ENCODE data around the gene AGAP1. TPM values are rescaled to one million over a fixed set of nuclear protein-coding genes. Genes with fewer than 3 reads are reported as not detected.

AGAP1 gene
- total and polyA plus RNA-seq, 4 donors = 36.1 to 79.4 (median 52.6) TPM

DNA sequence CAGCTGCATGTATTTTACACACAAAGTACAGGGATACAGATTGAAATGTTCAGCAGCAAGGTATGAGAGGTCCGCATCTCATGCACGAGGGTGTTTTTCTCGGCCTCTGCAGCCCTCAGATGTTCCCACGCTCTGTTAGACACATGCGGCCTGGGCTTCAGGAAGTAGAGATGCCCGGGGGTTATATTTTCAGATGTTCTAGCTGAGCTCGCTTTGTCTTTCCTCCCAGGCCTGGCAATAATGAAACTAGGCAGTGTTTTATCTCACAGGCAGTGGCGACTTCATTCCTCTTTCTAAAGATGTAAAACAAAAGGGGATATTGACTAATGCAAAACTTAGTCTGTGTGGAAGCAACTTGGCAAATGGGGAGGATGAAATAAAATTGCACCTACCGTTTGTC is 483.6 kb downstream of the AGAP1 start:
- H3K27me3 ChIP-seq (ENCODE audit: control insufficient read depth, insufficient read depth, low read length) = no peaks in the 10 kb centered on the region
- no peak for DNase-seq (ENCODE audit: low read depth in 4 of 6, low spot score in 6 of 6)
- 80% methylated on average over 7 of the region's 9 CpGs for WGBS (ENCODE audit: insufficient coverage)
- no peak overlapping the region for H3K4me3 ChIP-seq (ENCODE audit: low read depth, low read length)
- no peaks in the 10 kb centered on the region for H3K9me3 ChIP-seq (ENCODE audit: control insufficient read depth, insufficient read depth, low read length)
- H3K4me1 ChIP-seq (ENCODE audit: control insufficient read depth, insufficient read depth, low read length) = peaks cover 4% of the 10 kb centered on the region
- peaks cover 14% of the 10 kb centered on the region for H3K36me3 ChIP-seq (ENCODE audit: control insufficient read depth, insufficient read depth, low read length)
- no peak overlapping the region for H3K27ac ChIP-seq (ENCODE audit: low read depth, low read length)

- no peak for DNase-seq (ENCODE audit: low read depth in 4 of 6, low spot score in 6 of 6)
- no peak overlapping the region for H3K27ac ChIP-seq (ENCODE audit: low read depth, low read length)
- H3K4me1 ChIP-seq (ENCODE audit: control insufficient read depth, insufficient read depth, low read length) = peaks cover 4% of the 10 kb centered on the region
- no peaks in the 10 kb centered on the region for H3K9me3 ChIP-seq (ENCODE audit: control insufficient read depth, insufficient read depth, low read length)
- no peak overlapping the region for H3K4me3 ChIP-seq (ENCODE audit: low read depth, low read length)
- H3K36me3 ChIP-seq (ENCODE audit: control insufficient read depth, insufficient read depth, low read length) = peaks cover 10% of the 10 kb centered on the region
- no peaks in the 10 kb centered on the region for H3K27me3 ChIP-seq (ENCODE audit: control insufficient read depth, insufficient read depth, low read length)
- 100% methylated on average over 1 of the region's 1 CpG for WGBS (ENCODE audit: insufficient coverage)
These were observed 484.2 kb downstream of the AGAP1 start for GRCh38 chr2:235978022-235978421.

GRCh38 chr2:235979037-235979436 is 485.2 kb downstream of the AGAP1 start:
- Histone ChIP-seq H3K27me3 (ENCODE audit: control insufficient read depth, insufficient read depth, low read length) (no peaks in the 10 kb centered on the region), H3K27ac (ENCODE audit: low read depth, low read length) (no peak overlapping the region), H3K4me3 (ENCODE audit: low read depth, low read length) (no peak overlapping the region), H3K36me3 (ENCODE audit: control insufficient read depth, insufficient read depth, low read length) (peaks cover 9% of the 10 kb centered on the region), H3K9me3 (ENCODE audit: control insufficient read depth, insufficient read depth, low read length) (no peaks in the 10 kb centered on the region), H3K4me1 (ENCODE audit: control insufficient read depth, insufficient read depth, low read length) (peaks cover 4% of the 10 kb centered on the region)
- WGBS (ENCODE audit: insufficient coverage) = 29% methylated on average over 3 of the region's 8 CpGs
- no peak for DNase-seq (ENCODE audit: low read depth in 4 of 6, low spot score in 6 of 6)

- Histone ChIP-seq H3K4me3 (ENCODE audit: low read depth, low read length) (no peak overlapping the region), H3K9me3 (ENCODE audit: control insufficient read depth, insufficient read depth, low read length) (no peaks in the 10 kb centered on the region), H3K27ac (ENCODE audit: low read depth, low read length) (no peak overlapping the region), H3K27me3 (ENCODE audit: control insufficient read depth, insufficient read depth, low read length) (no peaks in the 10 kb centered on the region), H3K36me3 (ENCODE audit: control insufficient read depth, insufficient read depth, low read length) (peaks cover 9% of the 10 kb centered on the region), H3K4me1 (ENCODE audit: control insufficient read depth, insufficient read depth, low read length) (peaks cover 4% of the 10 kb centered on the region)
- peak in 3 of 6 donors; percentile 17 to 91 (median 36) for DNase-seq (ENCODE audit: low read depth in 4 of 6, low spot score in 6 of 6)
- 41% methylated on average over 6 of the region's 15 CpGs for WGBS (ENCODE audit: insufficient coverage)
These were observed 486.1 kb downstream of the AGAP1 start for GRCh38 chr2:235979753-235980435.

DNA sequence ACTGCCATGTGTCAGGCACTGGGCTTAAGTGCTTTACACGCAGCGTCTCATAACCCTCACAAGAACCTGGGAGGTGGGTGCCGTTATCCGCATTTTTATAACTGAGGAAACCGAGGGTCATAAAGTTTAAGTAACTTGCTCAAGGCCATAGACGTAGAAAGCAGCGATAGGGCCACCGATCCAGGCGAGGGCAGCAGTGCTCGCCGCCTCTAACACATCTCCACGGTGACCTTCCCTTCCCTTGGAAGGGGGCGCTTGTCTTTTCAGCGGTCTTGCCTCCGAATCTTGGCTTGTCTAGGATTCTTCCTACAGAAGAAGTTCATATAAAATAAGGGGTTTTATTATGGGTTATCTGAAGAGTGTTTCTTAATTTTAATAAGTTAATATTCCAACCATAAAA is 487.8 kb downstream of the AGAP1 start:
- Histone ChIP-seq H3K36me3 (ENCODE audit: control insufficient read depth, insufficient read depth, low read length) (peaks cover 7% of the 10 kb centered on the region), H3K9me3 (ENCODE audit: control insufficient read depth, insufficient read depth, low read length) (no peaks in the 10 kb centered on the region), H3K4me1 (ENCODE audit: control insufficient read depth, insufficient read depth, low read length) (peaks cover 4% of the 10 kb centered on the region), H3K4me3 (ENCODE audit: low read depth, low read length) (no peak overlapping the region), H3K27me3 (ENCODE audit: control insufficient read depth, insufficient read depth, low read length) (no peaks in the 10 kb centered on the region), H3K27ac (ENCODE audit: low read depth, low read length) (no peak overlapping the region)
- 65% methylated on average over 11 of the region's 15 CpGs for WGBS (ENCODE audit: insufficient coverage)
- peak in 1 of 6 donors; percentile 41 for DNase-seq (ENCODE audit: low read depth in 4 of 6, low spot score in 6 of 6)

- 94% methylated on average over 3 of the region's 4 CpGs for WGBS (ENCODE audit: insufficient coverage)
- Histone ChIP-seq H3K4me1 (ENCODE audit: control insufficient read depth, insufficient read depth, low read length) (peaks cover 4% of the 10 kb centered on the region), H3K4me3 (ENCODE audit: low read depth, low read length) (no peak overlapping the region), H3K36me3 (ENCODE audit: control insufficient read depth, insufficient read depth, low read length) (peaks cover 6% of the 10 kb centered on the region), H3K27ac (ENCODE audit: low read depth, low read length) (no peak overlapping the region), H3K9me3 (ENCODE audit: control insufficient read depth, insufficient read depth, low read length) (no peaks in the 10 kb centered on the region), H3K27me3 (ENCODE audit: control insufficient read depth, insufficient read depth, low read length) (no peaks in the 10 kb centered on the region)
- no peak for DNase-seq (ENCODE audit: low read depth in 4 of 6, low spot score in 6 of 6)
These were observed 489.2 kb downstream of the AGAP1 start for GRCh38 chr2:235983016-235983415.

GRCh38 chr2:235984552-235984951 is 490.7 kb downstream of the AGAP1 start:
- H3K36me3 ChIP-seq (ENCODE audit: control insufficient read depth, insufficient read depth, low read length) = peaks cover 11% of the 10 kb centered on the region
- no peak for DNase-seq (ENCODE audit: low read depth in 4 of 6, low spot score in 6 of 6)
- WGBS (ENCODE audit: insufficient coverage) = 100% methylated on average over 2 of the region's 6 CpGs
- no peak overlapping the region for H3K27ac ChIP-seq (ENCODE audit: low read depth, low read length)
- H3K4me3 ChIP-seq (ENCODE audit: low read depth, low read length) = no peak overlapping the region
- peaks cover 4% of the 10 kb centered on the region for H3K4me1 ChIP-seq (ENCODE audit: control insufficient read depth, insufficient read depth, low read length)
- no peaks in the 10 kb centered on the region for H3K27me3 ChIP-seq (ENCODE audit: control insufficient read depth, insufficient read depth, low read length)
- no peaks in the 10 kb centered on the region for H3K9me3 ChIP-seq (ENCODE audit: control insufficient read depth, insufficient read depth, low read length)

DNA sequence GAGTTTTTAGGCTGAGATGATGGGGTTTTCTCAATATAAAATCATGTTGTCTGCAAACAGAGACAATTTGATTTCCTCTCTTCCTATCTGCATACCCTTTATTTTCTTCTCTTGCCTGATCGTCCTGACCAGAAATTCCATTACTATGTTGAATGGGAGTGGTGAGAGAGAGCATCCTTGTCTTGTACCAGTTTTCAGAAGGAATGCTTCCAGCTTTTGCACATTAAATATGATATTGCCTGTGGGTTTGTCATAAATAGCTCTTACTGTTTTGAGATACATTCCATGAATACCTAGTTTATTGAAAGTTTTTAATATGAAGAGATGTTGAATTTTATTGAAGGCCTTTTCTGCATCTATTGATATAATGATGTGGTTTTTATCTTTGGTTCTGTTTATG is 492.5 kb downstream of the AGAP1 start:
- peaks cover 14% of the 10 kb centered on the region for H3K36me3 ChIP-seq (ENCODE audit: control insufficient read depth, insufficient read depth, low read length)
- DNase-seq (ENCODE audit: low read depth in 4 of 6, low spot score in 6 of 6) = no peak
- WGBS (ENCODE audit: insufficient coverage) = no CpG with 5 or more reads among the region's 1 CpG

GRCh38 chr2:235988271-235989015 is 494.6 kb downstream of the AGAP1 start:
- Histone ChIP-seq H3K27ac (ENCODE audit: low read depth, low read length) (no peak overlapping the region), H3K27me3 (ENCODE audit: control insufficient read depth, insufficient read depth, low read length) (no peaks in the 10 kb centered on the region), H3K4me1 (ENCODE audit: control insufficient read depth, insufficient read depth, low read length) (no peaks in the 10 kb centered on the region), H3K36me3 (ENCODE audit: control insufficient read depth, insufficient read depth, low read length) (peaks cover 15% of the 10 kb centered on the region), H3K4me3 (ENCODE audit: low read depth, low read length) (no peak overlapping the region), H3K9me3 (ENCODE audit: control insufficient read depth, insufficient read depth, low read length) (no peaks in the 10 kb centered on the region)
- no peak for DNase-seq (ENCODE audit: low read depth in 4 of 6, low spot score in 6 of 6)
- WGBS (ENCODE audit: insufficient coverage) = 88% methylated on average over 11 of the region's 21 CpGs

More for the DNA sequence above, 492.5 kb downstream of the AGAP1 start:
- Histone ChIP-seq H3K27me3 (ENCODE audit: control insufficient read depth, insufficient read depth, low read length) (no peaks in the 10 kb centered on the region), H3K27ac (ENCODE audit: low read depth, low read length) (no peak overlapping the region), H3K4me3 (ENCODE audit: low read depth, low read length) (no peak overlapping the region), H3K4me1 (ENCODE audit: control insufficient read depth, insufficient read depth, low read length) (no peaks in the 10 kb centered on the region), H3K9me3 (ENCODE audit: control insufficient read depth, insufficient read depth, low read length) (no peaks in the 10 kb centered on the region)

- DNase-seq (ENCODE audit: low read depth in 4 of 6, low spot score in 6 of 6) = no peak
- WGBS (ENCODE audit: insufficient coverage) = 86% methylated on average over 10 of the region's 10 CpGs
- H3K36me3 ChIP-seq (ENCODE audit: control insufficient read depth, insufficient read depth, low read length) = peaks cover 15% of the 10 kb centered on the region
- H3K27ac ChIP-seq (ENCODE audit: low read depth, low read length) = no peak overlapping the region
- H3K27me3 ChIP-seq (ENCODE audit: control insufficient read depth, insufficient read depth, low read length) = no peaks in the 10 kb centered on the region
- H3K4me3 ChIP-seq (ENCODE audit: low read depth, low read length) = no peak overlapping the region
- no peaks in the 10 kb centered on the region for H3K9me3 ChIP-seq (ENCODE audit: control insufficient read depth, insufficient read depth, low read length)
- H3K4me1 ChIP-seq (ENCODE audit: control insufficient read depth, insufficient read depth, low read length) = no peaks in the 10 kb centered on the region
These were observed 495.7 kb downstream of the AGAP1 start for GRCh38 chr2:235989591-235989990.

Data from spinal cord (tissue), 10 donors.